COLO668 (cell line): ENCODE results near the gene MNX1.

Experiments used
- DNase-seq: peaks from one replicate; lab custom pipeline; 2025; ENCODE audit not compliant: unreplicated experiment; lab: John Stamatoyannopoulos, UW

MNX1 gene

DNA sequence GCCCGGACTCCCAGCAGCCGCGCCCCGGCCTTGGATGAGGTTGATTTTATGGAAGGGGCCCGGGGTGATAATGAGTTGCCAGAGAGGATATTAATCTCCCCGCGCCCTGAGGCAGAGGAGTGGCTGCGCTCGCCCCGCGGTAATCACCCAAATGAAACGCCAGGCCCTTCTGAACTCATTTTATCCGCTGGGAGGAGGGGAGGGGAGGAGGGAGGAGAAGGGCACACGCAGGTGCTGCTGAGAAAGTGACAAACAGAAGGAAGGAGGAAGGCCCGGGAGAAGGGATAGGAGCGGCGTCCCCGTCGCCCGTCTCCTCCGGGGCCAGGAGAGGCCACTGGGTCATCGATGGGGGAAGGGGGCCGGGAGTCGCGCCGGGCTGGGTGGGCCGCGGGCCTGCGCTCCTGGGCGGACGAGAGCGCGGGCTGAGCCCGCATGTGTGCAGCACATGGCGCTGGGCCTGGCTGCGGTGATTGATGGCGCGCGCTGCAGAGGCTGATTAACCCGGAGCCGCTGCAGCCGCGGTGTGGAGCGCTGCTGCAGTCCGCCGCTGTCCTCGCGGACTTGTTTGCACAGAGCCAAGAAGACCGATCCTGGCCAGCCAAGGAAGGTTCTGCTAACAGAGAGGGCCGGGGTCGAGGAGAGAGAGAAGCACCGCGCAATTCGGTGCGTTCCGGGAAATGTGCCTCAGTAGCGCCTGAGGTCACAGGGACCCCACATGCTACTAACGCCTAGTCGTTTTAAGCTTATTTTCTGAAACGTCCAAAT lies 6.5 kb downstream of the MNX1 start:
- peak; percentile 82 for DNase-seq

DNA sequence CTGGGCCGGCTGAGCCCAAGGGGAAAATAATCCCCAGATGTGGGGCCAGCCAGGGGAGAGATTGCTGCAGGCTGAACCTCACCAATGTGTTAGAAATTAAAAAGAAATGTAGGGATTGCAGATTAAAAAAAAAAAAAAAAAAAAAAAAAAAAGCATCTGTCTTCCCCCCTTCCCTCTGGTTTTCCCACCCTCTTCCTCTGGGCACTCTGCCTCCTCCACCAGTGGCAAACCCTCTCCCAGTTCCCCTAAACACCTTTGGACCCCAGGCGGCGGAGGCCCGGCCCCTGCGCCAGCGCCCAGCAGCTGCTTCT lies 7.1 kb downstream of the MNX1 start:
- DNase-seq: no peak

DNA sequence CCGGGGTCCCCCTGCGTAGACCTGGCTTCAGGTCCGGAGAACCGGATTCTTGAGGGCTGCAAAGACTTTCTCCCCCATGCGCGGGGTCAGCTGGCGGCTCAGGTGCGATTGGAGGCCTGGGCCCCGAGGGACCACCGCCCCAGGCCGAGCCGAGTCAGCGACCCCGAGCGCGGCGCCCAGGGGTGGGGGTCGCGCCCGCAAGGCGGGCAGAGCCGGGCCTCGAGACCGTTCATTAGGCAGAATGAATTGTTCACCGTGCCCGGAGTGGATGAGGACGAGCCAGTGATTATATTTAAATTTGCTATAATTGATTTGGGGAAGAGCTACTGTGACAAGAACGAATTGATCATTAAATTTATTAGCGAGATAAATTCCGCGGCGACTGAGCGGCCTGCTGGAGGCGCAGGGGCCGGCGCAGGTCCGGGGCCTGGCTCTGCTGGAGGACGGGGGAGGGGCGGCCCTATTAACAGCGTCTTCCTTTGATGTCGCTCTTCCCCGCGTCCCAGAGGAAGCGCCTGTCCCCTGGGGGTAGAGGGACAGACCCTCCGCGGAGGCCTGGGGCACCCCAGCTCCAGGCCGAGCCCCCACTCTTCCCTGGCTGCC lies 7.5 kb downstream of the MNX1 start:
- DNase-seq: no peak

DNA sequence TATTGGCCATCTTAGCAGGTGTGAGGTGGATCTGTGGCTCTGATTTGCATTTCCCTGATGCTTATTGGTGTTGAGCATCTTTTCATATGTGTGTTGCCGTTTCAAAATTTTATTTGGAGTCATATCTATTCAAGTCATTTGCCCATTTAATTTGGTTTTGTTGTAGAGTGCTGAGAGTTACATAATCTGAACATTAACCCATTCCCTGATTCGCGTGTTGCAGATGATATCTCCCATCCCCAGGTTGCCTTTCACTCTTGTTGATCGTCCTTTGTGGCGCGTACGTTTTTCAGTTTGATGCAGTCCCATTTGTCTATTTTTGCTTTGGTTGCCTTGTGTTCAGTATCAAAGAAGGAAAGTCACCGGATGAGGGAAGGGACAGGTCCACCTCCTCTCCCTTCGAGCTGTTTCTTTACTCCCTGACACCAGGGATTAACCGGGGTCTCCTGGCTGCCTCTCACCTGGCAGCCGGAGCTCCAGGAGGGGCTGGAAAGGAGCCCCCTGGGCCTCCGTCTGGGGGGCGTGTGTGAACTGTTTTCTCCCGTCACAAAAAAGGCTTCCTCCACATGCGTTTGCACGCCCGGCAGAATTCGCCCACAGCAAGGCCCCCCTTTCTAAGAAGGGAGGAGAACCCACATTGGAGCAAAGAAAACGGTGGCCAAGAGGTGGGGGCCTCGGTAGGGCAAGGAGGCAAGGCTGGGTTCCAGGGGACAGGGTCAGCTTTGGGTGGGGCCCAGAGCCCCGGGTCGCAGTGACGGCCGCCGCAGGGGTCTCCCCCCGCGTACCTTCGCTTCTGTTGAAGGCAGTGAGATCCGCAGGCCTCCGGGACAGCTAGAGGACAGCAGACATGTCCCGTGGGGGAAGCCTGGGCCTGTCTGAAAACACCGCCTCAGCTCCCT lies 8.3 kb downstream of the MNX1 start:
- no peak for DNase-seq

DNA sequence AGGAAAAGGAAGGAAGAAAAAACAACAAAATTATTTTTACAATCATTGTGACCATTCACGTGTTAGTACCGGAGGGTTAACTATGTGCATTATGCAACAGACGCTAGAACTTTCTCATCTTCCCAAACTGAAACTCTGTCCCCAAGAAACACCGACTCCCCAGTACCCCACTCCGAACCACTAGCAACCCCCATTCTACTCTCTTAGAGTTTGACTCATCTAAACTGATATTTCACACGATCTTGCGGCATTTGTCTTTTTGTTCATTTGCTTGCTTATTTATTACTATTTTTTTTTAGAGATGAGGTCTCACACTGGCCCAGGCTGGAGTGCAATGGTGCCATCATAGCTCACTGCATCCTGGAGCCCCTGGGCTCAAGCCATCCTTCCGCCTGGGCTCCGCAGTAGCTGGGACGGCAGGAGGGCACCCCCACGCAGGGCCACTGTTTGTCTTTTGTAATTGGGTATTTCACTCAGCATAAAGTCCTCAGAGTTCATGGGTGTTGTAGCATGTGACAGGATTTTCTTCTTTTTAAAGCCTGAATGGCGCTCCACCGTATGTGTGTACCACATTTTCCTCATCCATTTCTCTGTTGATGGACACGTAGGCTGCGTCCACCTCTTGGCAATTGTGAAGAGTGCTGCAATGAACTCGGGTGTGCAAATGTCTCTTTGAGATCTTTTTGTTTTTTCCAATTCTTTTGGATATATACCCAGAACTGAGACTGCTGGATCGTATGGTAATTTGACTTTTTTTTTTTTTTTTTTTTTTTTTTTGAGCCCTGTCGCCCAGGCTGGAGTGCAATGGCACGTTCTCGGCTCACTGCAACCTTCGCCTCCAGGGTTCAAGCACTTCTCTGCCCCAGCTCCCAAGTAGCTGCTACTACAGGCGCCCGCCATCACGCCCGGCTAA lies 9.5 kb downstream of the MNX1 start:
- DNase-seq: no peak

DNA sequence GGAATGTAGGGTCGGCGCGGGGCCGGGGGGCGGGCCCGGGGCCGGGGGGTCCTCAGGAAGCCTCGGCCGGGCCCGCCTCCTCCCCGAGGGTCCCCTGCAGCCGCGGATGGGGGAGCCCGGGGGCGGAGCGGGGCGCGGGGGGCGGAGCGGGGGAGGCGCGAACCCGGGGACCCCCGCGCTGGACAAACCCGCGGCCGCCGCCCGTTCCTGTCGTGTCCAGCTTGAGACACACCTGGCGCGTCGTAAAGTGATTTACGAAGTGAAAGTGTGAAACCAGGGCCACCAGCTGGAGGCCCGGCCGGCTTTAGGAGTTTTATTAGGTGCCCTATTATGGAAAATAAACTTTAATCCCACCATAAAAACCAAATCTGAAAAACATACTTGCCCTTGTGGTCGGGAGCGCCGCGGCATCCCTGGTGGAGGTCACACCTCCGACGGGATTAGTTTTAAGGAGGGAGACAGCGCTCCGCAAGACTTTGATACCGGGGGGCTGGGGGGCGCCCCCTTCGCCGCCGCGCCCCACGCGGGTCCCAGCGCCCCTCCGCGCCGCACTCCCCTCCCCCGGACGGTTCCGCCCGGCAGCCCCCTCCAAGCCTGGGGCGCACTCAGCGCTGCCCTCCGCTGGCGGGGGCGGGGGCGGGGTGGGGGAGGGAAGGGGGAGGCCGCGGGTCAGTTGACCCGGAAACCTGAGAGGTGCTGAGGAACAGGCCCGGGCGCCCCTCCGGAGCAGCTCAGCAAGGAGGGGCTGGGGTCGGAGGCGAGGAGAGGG lies 10.3 kb downstream of the MNX1 start:
- DNase-seq: peak; percentile 50

DNA sequence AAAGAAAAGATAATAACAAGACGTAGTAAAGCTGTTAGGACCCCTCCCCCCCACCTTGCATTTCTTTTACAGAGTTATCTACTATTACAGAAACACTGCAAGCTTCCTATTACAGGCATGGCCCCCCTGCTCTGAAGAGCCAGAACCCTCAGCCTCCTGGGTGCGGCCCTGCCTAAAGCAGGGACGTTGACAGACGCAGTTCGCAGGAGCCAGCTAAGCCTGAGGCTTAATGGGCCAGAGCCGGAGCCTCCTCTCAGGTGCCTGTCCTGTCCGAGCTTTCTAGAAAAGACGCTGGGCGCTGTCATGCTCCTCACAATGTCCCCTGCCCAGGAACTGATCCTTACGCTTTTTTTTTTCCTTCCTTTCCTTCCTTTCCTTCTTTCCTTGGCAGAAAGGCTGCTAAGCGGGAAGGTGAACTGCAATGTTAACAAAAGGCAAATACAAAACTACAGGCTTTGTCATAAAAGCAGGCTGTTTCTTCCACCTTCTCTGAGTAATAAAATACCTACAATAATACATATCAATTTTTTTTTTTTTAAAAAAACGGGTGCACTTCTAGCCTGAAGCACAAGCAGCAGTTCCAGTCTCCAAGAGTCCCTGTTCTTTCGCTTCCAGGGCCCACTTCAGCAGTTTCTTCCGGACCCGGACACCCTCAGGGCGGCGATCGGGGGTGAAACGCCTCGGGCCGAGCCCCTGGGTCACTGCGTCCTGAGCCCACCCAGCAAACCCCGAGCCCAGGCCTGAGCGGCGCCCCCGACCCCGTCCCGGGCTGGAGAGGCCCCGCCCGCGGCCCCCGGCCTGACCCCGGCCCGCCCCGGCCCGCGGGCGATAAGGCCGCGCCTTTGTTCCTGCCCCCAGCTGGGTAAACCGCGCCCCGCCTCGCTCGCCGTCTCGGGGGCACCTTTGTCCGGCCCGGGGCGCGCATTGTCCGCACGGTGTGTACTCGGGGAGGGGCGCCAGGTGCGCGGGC lies 11.2 kb downstream of the MNX1 start:
- DNase-seq: peak; percentile 32

DNA sequence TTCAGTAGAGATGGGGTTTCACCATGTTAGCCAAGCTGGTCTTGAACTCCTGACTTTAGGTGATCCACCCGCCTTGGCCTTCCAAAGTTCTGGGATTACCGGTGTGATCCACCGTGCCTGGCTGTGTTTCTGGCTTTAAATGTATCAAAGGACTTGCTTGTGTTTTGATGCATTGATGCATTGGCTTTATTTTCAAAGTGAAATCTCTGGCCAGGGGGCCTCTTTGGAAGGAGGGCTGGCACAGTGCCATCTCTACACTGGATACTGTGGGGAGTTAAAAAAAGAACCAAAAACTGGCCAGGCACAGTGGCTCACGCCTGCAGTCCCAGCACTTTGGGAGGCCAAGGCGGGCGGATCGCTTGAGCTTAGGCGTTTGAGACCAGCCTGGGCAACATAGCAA lies 16.0 kb downstream of the MNX1 start:
- DNase-seq: no peak

DNA sequence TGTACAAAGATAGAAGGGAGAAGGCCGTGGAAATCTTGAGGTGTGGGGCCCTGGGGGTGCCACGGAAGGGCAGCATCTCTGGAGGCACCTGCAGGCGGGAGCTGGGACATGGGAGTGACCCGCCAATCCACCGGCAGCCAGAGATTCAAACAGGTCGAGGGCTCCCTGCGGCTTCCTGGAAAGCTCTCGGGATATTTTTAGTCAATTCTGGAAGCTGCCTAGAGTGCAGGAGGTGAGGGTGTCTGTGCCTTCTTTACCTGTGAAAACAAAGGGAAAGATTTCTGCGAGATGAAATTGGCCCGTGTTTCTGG lies 16.6 kb downstream of the MNX1 start:
- no peak for DNase-seq

DNA sequence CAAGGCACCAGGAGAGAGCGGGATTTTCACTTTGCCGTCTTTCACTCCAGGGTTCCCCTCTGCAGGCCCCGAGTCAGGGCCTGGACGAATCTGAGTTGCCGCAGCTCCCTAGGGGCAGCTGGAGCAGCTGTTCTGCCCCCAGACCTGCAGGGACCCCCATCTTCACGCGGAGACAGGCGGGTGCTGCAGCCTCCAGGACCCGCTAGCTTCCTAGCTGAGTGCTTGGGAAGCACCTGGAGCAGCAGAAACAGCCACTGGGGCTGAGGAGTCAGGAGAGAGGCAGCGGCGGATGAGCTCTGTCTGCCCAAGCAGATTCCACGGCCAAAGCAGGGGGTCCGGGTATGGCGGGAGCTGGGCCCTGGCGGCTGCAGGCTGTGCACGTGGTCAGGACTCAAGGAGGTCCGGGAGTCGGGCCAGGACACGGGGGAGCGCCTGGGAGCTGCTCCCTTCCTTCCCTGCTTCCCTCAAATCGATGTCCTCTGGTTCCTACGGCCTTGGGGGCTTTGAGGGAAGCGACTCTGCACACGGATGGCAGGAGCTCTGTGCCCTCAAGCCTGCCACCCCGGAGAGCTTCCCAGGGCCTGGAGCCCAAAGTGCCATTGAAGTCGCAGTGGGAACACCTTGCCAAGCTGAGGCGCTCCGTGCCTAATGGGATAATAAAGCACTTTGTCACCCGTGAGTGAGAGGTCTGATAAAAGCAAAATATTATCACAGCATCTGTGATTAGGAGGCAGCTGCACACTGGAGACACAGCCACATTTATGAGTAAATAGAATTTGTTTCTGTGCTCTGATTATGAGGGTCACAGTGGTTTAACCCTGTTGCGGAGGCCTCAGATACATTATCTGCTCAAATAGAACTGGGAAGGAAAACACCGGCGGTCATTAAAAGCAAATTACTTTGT lies 17.2 kb downstream of the MNX1 start:
- no peak for DNase-seq

DNA sequence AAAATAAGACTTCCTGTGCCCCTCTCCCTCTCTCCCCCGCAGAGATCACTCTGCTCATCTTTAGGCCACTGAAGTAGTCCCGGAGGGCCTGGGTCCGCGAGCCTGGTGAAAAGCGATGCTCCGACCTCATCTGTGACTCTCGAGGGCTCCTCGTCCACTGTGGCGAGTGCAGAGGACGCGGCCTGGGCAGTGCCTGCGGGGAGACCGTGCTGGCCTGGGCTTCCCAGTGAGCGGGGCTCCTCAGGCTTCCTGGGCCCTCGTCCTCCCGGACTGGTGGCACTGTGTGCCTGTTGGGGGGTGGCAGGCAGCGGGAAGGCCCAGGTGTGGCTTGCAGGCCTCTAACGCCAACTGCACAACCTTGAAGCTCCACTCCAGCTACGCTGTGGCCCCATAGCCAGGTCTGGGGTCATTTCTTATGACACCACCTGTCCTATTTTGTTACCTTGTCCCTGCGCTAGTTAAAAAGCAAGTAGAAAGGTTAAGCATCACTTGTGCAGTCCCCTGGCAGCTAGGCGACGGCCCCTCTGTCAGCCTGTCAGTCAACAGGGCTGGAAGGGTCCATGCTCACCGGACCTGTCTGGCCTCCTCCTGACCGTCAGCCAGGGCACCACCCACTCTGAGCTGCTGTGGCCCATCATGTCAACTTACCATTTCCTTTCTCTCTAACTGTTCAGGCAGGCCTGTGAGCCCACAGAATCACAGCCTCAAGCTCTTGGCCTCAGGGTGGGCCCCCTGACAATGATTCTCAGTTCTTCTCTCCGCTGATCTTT lies 20.5 kb downstream of the MNX1 start:
- DNase-seq: no peak

DNA sequence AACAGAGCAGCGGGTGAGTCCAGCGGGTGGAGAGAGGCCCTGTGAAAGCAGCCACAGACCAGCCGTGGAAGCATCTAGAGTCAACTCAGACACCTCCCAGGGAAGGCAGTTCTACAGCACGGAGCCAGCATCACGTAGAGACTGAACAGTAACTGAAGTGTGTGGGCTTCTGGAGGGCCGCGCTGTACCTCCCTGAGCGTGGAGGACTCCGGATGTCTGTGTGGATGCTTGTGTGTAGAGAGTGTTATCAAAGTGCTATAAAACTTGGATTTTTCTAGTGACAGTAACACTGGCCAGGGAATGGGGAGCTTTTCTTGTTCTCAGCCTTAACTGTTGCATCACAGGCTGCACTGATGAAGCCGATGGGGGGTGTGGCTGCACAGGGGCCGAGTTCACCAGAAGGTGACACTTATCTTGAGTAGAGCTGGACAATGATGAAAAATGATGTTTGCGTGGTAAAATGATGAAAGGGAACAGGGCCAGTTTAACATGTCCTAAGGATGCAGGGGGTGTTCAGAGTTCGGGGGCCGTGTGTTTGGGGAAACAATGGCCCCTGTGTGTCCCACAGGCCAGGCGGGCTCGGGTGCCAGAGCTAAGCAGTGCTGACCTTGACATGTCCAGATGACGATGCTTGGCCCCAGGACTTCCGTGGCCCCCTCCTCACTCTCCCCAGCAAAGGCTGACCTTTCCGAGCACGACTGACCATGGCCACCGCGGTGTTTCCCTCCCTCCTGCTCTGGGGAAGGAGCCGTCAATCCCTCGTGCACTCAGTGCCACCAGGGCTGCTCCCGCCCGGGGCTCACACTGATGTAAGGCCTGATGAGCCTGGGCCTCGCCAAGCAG lies 21.9 kb downstream of the MNX1 start:
- no peak for DNase-seq

DNA sequence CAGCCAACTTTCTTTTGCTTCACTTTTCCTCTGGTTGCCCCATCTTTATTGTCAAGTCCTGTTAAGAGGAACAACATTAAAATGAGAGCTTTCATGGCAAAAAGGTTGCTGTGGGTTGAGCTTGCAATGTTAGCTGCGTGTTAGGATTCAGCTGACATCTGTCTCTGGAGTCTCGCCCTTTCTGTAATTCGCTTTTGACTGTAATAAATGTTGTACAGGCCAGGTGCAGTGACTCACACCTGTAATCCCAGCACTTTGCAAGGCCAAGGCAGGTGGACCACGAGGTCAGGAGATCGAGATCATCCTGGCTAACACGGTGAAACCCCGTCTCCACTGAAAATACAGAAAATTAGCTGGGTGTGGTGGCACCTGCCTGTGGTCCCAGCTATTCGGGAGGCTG lies 24.1 kb downstream of the MNX1 start:
- no peak for DNase-seq

DNA sequence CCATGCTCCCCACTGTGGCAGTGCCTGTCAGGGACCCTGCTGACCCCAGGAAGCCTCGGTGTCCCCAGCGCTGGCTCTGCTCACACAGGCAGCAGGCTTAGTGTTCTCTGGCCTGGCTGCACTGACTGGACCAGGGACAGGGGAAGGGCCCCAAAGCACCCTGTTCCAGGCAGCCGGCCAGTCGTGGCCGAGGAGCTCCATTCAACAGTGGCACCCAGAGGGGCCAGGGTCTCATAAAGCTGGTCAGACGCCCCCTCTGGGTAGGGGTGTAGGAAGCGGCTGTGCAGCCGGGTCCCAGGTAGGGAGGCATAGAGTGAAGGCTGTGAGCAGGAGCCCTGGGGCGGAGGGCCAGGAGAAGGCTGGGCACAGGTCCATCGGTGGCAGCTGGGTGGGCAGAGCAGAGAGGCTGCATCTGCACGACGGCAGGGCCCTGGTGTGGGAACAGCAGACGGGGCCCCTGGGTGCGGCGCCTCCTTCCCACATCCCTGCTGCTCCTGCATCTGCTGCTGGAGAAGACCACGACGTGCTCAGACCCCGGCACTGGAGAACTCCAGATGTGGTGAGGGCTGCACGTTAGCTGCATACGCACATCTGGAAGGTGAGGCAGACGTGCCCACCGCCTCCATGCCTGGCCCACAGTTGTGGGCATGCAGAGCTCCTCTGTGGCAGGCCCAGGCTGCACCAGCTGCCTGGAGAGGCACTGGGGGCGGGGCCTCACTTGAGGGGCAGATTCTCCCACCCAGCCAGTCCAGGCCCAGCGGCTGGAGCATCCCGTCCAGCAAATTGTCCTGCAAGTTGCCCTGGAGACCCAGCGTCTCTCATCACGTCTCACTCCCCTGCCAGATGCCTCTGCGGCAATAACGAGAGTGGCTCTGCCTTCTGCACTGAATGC lies 25.1 kb downstream of the MNX1 start:
- DNase-seq: no peak

DNA sequence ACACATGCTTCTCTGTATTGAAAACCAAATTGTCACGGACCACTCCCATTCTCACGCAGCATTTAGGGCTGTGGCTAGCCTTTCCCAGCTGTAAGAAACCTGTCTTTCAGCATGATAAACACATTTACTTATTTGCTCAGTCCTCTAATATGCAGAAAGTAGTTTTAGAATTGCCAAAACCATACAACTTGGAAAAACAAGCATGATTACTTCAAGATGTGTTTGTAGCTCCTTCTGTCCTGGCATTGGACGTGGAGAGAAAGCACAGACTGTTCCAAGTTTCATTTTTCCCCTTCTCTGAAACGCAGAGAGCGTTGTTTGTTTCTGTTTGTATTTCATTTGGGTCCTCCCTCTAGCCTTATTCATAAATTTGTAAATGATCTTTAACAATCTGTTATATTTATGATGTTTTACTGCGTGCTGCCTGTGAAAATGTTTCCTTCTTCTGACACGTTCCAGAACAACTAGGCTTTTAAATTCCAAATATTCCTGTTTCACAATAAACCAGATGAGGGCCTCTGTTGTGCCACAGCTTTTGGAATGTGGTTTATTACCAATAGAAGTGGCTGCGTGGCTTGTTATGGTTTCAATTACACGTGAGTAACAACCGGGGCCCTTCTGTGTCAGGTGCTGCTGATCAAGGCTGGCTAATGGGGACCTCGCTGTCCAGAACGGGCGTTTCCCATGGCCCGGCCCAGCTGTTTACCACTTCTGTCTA lies 26.1 kb downstream of the MNX1 start:
- no peak for DNase-seq
